Osteoblast (primary cell): Measurements from ENCODE around the gene CROT. TPM values are rescaled to one million over a fixed set of nuclear protein-coding genes. Genes with fewer than 3 reads are reported as not detected.

Source experiments
- DNase-seq: peaks from one replicate; pipeline ENCODE4 v3.0.0; 2011; ENCODE audit warnings: low spot score, mixed read lengths; ENCODE audit not compliant: insufficient read length; ENCODE audit errors: missing footprints
- H2AFZ ChIP-seq: 2 replicates; pipeline ENCODE4 v1.6.0; 2011; ENCODE audit warnings: mild to moderate bottlenecking, low read length
- H3K27ac ChIP-seq: 2 replicates; pipeline ENCODE4 v1.5.1; 2011; ENCODE audit warnings: mild to moderate bottlenecking, low read depth, low read length, moderate library complexity
- H3K27me3 ChIP-seq: 2 replicates; pipeline ENCODE4 v1.6.0; 2012; ENCODE audit warnings: mild to moderate bottlenecking, control low read depth, inconsistent platforms, low read length, moderate library complexity; ENCODE audit not compliant: insufficient read depth
- H3K36me3 ChIP-seq: 2 replicates; pipeline ENCODE4 v1.5.1; 2011; ENCODE audit warnings: mild to moderate bottlenecking, low read length, control low read depth, moderate library complexity; ENCODE audit not compliant: insufficient read depth
- H3K4me1 ChIP-seq: 2 replicates; pipeline ENCODE4 v1.5.1; 2011; ENCODE audit warnings: mild to moderate bottlenecking, low read length, control low read depth, moderate library complexity; ENCODE audit not compliant: insufficient read depth
- H3K4me2 ChIP-seq: 2 replicates; pipeline ENCODE4 v1.6.0; 2011; ENCODE audit warnings: mild to moderate bottlenecking, low read length; ENCODE audit not compliant: insufficient read depth
- H3K4me3 ChIP-seq: fragments of 200-600 bp; sonication (generic); 3 replicates; pipeline ENCODE4 v1.5.1; 2012; ENCODE audit warnings: mild to moderate bottlenecking, low read length, inconsistent platforms; ENCODE audit not compliant: insufficient read depth
- H3K79me2 ChIP-seq: 2 replicates; pipeline ENCODE4 v1.6.0; 2012; ENCODE audit warnings: mild to moderate bottlenecking, low read length, control low read depth, inconsistent platforms; ENCODE audit not compliant: insufficient read depth
- H3K9me3 ChIP-seq: 2 replicates; pipeline ENCODE4 v1.5.1; 2011; ENCODE audit warnings: low read depth, low read length, control low read depth
- H4K20me1 ChIP-seq: 2 replicates; pipeline ENCODE4 v1.6.0; 2012; ENCODE audit warnings: mild to moderate bottlenecking, low read length, control low read depth; ENCODE audit not compliant: insufficient read depth
- total RNA-seq: library from RNA; depleted of rRNA; stranded (reverse); fragments of >200 nt; gene quantifications from 2 replicates; pipeline ENCODE4 v1.2.3, GENCODE V29; 2012
- TF ChIP-seq, protein P1 (sequence below): IDR thresholded peaks from 2 replicates; pipeline ENCODE4 v1.5.1; 2011; ENCODE audit warnings: mild to moderate bottlenecking, low read depth, low read length, moderate library complexity; ENCODE audit errors: extremely low read depth

CROT gene
- total RNA-seq, 1 donor: 14.8 TPM

- Histone ChIP-seq H3K4me1 (peaks cover 22% of the 10 kb centered on the region), H2AFZ (no peak overlapping the region), H3K36me3 (no peaks in the 10 kb centered on the region), H4K20me1 (no peaks in the 10 kb centered on the region), H3K9me3 (no peaks in the 10 kb centered on the region), H3K4me3 (no peak overlapping the region), H3K79me2 (peaks cover 8% of the 10 kb centered on the region), H3K4me2 (no peak overlapping the region), H3K27ac (no peak overlapping the region), H3K27me3 (no peaks in the 10 kb centered on the region)
- TF ChIP-seq, protein P1, sequence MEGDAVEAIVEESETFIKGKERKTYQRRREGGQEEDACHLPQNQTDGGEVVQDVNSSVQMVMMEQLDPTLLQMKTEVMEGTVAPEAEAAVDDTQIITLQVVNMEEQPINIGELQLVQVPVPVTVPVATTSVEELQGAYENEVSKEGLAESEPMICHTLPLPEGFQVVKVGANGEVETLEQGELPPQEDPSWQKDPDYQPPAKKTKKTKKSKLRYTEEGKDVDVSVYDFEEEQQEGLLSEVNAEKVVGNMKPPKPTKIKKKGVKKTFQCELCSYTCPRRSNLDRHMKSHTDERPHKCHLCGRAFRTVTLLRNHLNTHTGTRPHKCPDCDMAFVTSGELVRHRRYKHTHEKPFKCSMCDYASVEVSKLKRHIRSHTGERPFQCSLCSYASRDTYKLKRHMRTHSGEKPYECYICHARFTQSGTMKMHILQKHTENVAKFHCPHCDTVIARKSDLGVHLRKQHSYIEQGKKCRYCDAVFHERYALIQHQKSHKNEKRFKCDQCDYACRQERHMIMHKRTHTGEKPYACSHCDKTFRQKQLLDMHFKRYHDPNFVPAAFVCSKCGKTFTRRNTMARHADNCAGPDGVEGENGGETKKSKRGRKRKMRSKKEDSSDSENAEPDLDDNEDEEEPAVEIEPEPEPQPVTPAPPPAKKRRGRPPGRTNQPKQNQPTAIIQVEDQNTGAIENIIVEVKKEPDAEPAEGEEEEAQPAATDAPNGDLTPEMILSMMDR: no peak
- no peak for DNase-seq
Measured at GRCh38 chr7:87341441-87341840, 4.0 kb upstream of the CROT start.

- no peaks in the 10 kb centered on the region for H4K20me1 ChIP-seq
- H3K9me3 ChIP-seq: no peaks in the 10 kb centered on the region
- no peak for DNase-seq
- H3K79me2 ChIP-seq: peaks cover 8% of the 10 kb centered on the region
- no peaks in the 10 kb centered on the region for H3K36me3 ChIP-seq
- H2AFZ ChIP-seq: no peak overlapping the region
- H3K4me2 ChIP-seq: no peak overlapping the region
- H3K27me3 ChIP-seq: no peaks in the 10 kb centered on the region
- peaks cover 23% of the 10 kb centered on the region for H3K4me1 ChIP-seq
- H3K27ac ChIP-seq: no peak overlapping the region
- TF ChIP-seq, protein P1: no peak
- H3K4me3 ChIP-seq: no peak overlapping the region
Measured at GRCh38 chr7:87342231-87342630, 3.2 kb upstream of the CROT start.

GRCh38 chr7:87344446-87344845 is 1.0 kb upstream of the CROT start:
- Histone ChIP-seq H3K36me3 (peaks cover 5% of the 10 kb centered on the region), H3K27me3 (no peaks in the 10 kb centered on the region), H3K4me2 (peak overlapping the region; percentile 96), H3K4me1 (peaks cover 23% of the 10 kb centered on the region), H4K20me1 (no peaks in the 10 kb centered on the region), H3K4me3 (peak overlapping the region; percentile 88), H3K79me2 (peaks cover 8% of the 10 kb centered on the region), H2AFZ (peak overlapping the region; percentile 96), H3K27ac (peak overlapping the region; percentile 76), H3K9me3 (no peaks in the 10 kb centered on the region)
- DNase-seq: no peak
- TF ChIP-seq, protein P1: no peak

GRCh38 chr7:87345962-87346371 is 503 bp downstream of the CROT start:
- TF ChIP-seq, protein P1: no peak
- Histone ChIP-seq H2AFZ (peak overlapping the region; percentile 91), H3K27ac (peak overlapping the region; percentile 56), H3K27me3 (no peaks in the 10 kb centered on the region), H3K9me3 (no peaks in the 10 kb centered on the region), H3K4me1 (peaks cover 23% of the 10 kb centered on the region), H3K79me2 (peaks cover 8% of the 10 kb centered on the region), H3K36me3 (peaks cover 12% of the 10 kb centered on the region), H3K4me3 (peak overlapping the region; percentile 88), H3K4me2 (peak overlapping the region; percentile 96), H4K20me1 (no peaks in the 10 kb centered on the region)
- no peak for DNase-seq
